ENCODE results near the gene CHRNA4. TPM values are rescaled to one million over a fixed set of nuclear protein-coding genes. Genes with fewer than 3 reads are reported as not detected.
A peak's percentile ranks its signal among the peaks of the same experiment; 100 is the strongest.

The CHRNA4 gene
- total and polyA plus RNA-seq, 11 donors: 0.06 to 1.5 (median 0.37) TPM; not detected in 5

DNA sequence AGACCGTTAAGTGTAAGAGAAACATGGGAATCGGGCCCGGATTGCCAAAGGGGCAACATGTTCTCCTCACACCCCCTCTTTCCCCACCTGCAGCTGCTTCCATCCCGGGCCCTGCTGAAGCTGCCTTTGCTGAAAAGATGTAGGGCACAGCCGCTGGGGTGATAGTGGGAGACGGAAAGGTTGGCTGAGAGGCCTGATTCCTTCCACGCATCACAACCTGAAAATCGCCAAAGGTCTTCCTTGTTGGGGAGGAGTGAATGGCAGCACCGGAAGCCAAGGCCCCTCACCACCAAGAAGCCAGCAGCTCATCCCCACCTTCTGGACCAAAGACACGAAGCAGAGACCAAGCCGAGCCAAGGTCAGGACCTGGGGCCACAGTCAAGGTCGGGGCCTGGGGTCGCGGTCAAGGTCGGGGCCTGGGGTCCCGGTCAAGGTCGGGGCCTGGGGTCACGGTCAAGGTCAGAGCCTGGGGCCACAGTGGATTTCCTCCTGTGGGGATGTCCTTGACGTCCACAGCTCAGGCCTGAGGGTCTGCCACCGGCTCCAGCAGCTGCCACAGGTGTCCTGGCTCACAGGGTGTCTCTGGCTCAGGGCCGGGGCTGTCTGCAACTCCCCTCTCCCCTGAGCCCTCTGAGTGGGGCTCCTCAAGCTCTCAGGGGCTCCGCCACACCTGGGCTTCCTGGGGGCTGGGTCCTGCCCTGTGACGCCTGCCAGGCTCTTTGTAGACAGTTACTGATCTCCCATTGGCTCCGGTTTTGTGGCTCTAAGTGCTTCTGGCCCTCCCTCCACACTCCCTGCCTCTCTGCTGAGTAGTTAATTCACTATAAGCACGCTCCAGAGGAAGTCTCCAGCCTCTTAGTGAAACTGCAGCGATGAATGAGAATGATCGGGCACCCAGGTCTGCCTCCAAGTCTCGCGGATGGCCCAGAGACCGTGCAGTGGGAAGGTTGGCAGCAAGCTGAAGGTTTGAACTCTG, 5.5 kb upstream of the CHRNA4 start:
- intact Hi-C loops (cut with DNase I): no loop called here
- no peaks in the 10 kb centered on the region for H3K9me3 ChIP-seq
- no peaks in the 10 kb centered on the region for H3K36me3 ChIP-seq
- peaks cover 2 to 53% (median 15%) of the 10 kb centered on the region in 9 donors for H3K27me3 ChIP-seq
- WGBS, 4 donors: 81 to 84% (median 82%) methylated on average over 21 to 30 of the region's 30 CpGs
- no peak overlapping the region for H3K27ac ChIP-seq
- no peak overlapping the region for H3K4me3 ChIP-seq
- H3K4me1 ChIP-seq: peaks cover 0 to 27% (median 7%) of the 10 kb centered on the region in 12 donors
- DNase-seq (peak in 1 of 5 donors; percentile 59), ATAC-seq (no peak)
- TF ChIP-seq, protein P1, sequence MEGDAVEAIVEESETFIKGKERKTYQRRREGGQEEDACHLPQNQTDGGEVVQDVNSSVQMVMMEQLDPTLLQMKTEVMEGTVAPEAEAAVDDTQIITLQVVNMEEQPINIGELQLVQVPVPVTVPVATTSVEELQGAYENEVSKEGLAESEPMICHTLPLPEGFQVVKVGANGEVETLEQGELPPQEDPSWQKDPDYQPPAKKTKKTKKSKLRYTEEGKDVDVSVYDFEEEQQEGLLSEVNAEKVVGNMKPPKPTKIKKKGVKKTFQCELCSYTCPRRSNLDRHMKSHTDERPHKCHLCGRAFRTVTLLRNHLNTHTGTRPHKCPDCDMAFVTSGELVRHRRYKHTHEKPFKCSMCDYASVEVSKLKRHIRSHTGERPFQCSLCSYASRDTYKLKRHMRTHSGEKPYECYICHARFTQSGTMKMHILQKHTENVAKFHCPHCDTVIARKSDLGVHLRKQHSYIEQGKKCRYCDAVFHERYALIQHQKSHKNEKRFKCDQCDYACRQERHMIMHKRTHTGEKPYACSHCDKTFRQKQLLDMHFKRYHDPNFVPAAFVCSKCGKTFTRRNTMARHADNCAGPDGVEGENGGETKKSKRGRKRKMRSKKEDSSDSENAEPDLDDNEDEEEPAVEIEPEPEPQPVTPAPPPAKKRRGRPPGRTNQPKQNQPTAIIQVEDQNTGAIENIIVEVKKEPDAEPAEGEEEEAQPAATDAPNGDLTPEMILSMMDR (IDR thresholded peaks at IDR 0.05): no peak
- TF ChIP-seq POLR2A (IDR thresholded peaks at IDR 0.05): no peak

DNA sequence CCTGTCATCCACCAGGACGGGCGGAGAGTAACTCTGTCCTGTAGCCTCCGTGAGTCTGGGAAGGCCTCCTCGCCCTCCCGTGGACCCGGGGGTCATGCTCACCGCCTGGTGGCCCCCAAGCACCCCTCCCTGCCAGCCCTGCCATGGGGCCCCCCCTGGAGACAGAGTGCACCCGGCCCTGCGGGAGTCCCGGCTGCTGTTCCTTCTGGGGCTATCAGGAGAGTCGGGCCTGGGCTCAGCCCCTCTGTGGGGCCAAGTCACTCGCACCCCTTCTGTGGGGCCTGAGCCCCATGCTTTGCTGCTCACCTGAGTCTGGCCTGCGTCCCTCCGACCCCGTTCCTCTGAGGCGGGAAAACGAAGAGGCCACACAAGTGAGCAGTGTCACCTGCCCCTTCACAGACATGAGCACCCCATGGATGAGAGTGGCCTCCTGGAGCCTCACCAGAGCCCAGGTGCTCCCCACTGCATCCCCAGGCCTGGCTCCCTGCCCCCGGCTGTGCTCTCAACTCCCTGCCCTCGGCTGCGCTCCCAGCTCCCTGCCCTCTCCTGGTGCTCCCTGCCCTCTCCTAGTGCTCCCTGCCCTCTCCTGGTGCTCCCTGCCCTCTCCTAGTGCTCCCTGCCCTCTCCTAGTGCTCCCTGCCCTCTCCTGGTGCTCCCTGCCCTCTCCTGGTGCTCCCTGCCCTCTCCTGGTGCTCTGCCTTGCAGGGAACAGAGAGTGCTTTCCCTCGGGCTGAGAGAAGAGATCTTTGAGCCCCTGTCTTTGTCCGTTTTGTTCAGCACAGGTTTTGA, 4.6 kb upstream of the CHRNA4 start:
- no peak overlapping the region for H3K27ac ChIP-seq
- no peak overlapping the region for H3K4me3 ChIP-seq
- peaks cover 8 to 52% (median 22%) of the 10 kb centered on the region in 9 donors for H3K27me3 ChIP-seq
- no peaks in the 10 kb centered on the region for H3K9me3 ChIP-seq
- no peak for ATAC-seq
- TF ChIP-seq, protein P1 (IDR thresholded peaks at IDR 0.05): no peak
- TF ChIP-seq POLR2A (IDR thresholded peaks at IDR 0.05): no peak
- DNase-seq: peak in 2 of 5 donors; percentile 25 to 52
- no peaks in the 10 kb centered on the region for H3K36me3 ChIP-seq
- WGBS, 4 donors: 82 to 88% (median 85%) methylated on average over 7 to 22 of the region's 22 CpGs
- peaks cover 0 to 26% (median 3%) of the 10 kb centered on the region in 12 donors for H3K4me1 ChIP-seq
- intact Hi-C loops (cut with DNase I): no loop called here

DNA sequence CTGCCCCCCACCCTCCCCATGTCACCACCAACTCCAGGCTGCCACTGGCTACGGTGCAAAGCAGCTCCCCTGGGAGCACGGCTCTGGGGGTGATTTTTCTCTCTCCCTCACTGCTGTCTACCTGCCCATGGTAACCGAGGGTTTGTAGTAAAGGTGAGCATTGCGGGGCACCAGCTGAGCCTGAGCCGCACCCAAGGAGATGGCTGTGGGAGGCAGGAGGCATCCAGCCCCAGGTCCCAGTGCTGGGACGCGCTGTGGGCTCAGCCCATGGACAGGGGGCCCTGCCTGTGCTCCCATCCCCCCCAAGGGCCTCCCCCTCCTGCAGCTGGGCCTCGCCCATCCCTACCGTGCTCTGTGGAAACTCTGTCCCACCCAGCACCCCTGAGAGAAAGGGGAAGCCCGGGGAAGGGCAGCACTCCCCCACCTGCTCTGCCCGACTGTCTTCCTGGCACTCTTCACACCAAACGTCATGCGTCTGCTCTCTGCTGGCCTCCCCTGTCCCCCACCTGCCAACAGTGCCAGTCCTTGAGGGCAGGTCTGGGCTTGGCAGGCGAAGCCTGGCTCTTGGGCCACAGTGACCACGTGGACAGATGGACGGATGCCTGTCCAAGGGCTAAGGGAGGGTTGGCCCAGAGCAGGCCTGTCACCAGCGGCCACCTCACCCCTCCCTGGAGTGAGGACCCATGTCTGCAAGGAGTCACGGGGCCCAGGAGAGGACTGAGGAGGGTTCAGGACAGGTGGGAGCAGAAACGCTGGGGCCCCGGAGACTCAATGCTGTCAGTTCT, 3.8 kb upstream of the CHRNA4 start:
- Histone ChIP-seq H3K27me3 (peaks cover 14 to 58% (median 30%) of the 10 kb centered on the region in 9 donors), H3K4me3 (no peak overlapping the region), H3K27ac (no peak overlapping the region), H3K9me3 (no peaks in the 10 kb centered on the region), H3K36me3 (no peaks in the 10 kb centered on the region), H3K4me1 (peaks cover 0 to 23% (median 0%) of the 10 kb centered on the region in 12 donors)
- intact Hi-C loops (cut with DNase I): no loop called here
- no peak for TF ChIP-seq POLR2A (IDR thresholded peaks at IDR 0.05)
- TF ChIP-seq, protein P1 (IDR thresholded peaks at IDR 0.05): no peak
- ATAC-seq (peak in 1 of 4 donors; percentile 7), DNase-seq (peak in 2 of 5 donors; percentile 27 to 59)
- WGBS, 4 donors: 79 to 88% (median 82%) methylated on average over 10 to 20 of the region's 20 CpGs
